ENCODE measurements around the gene DPP10.

DPP10 gene

GRCh38 chr2:115194623-115195022, 752.2 kb downstream of the DPP10 start:
- peak; percentile 60 for TF ChIP-seq CTCF (conservative IDR thresholded peaks at IDR 0.05)
- no peak overlapping the region for H3K27ac ChIP-seq

GRCh38 chr2:115196587-115196986, 754.1 kb downstream of the DPP10 start:
- TF ChIP-seq CTCF (conservative IDR thresholded peaks at IDR 0.05): no peak
- no peak overlapping the region for H3K27ac ChIP-seq

- no peak overlapping the region for H3K27ac ChIP-seq
- TF ChIP-seq CTCF (conservative IDR thresholded peaks at IDR 0.05): no peak
Observed at GRCh38 chr2:115199966-115200365, 757.5 kb downstream of the DPP10 start.

GRCh38 chr2:115201386-115201785, 758.9 kb downstream of the DPP10 start:
- TF ChIP-seq CTCF (conservative IDR thresholded peaks at IDR 0.05): no peak
- no peak overlapping the region for H3K27ac ChIP-seq

- no peak for TF ChIP-seq CTCF (conservative IDR thresholded peaks at IDR 0.05)
Observed at GRCh38 chr2:115208493-115209164, 766.2 kb downstream of the DPP10 start.

GRCh38 chr2:115214050-115214449, 771.6 kb downstream of the DPP10 start:
- no peak for TF ChIP-seq CTCF (conservative IDR thresholded peaks at IDR 0.05)
- H3K27ac ChIP-seq: no peak overlapping the region

More at GRCh38 chr2:115208493-115209164, 766.2 kb downstream of the DPP10 start:
- no peak overlapping the region for H3K27ac ChIP-seq

- no peak for TF ChIP-seq CTCF (conservative IDR thresholded peaks at IDR 0.05)
Observed at GRCh38 chr2:115219296-115219695, 776.9 kb downstream of the DPP10 start.

More at GRCh38 chr2:115219296-115219695, 776.9 kb downstream of the DPP10 start:
- H3K27ac ChIP-seq: no peak overlapping the region
